Peyer's patch (tissue), 4 donors: ENCODE results near the gene BRD1. TPM values are rescaled to one million over a fixed set of nuclear protein-coding genes. Genes with fewer than 3 reads are reported as not detected.

ENCODE experiments used
- DNase-seq, 3 donors: peaks; one replicate each; pipeline ENCODE4 v3.0.0-alpha.2; 2017 to 2019
- H3K27ac ChIP-seq, 4 donors: fragments of 200-600 bp; sonication (generic); one replicate each; pipeline ENCODE4 v1.5.1; 2016 to 2019
- H3K27me3 ChIP-seq, 2 donors: fragments of 200-600 bp; sonication (generic); one replicate each; pipeline ENCODE4 v1.5.1; 2019
- H3K36me3 ChIP-seq, 3 donors: fragments of 200-600 bp; sonication (generic); one replicate each; pipeline ENCODE4 v1.5.1; 2016 to 2019
- H3K4me1 ChIP-seq, 4 donors: fragments of 200-600 bp; sonication (generic); one replicate each; pipeline ENCODE4 v1.5.1; 2016 to 2019
- H3K4me3 ChIP-seq, 4 donors: fragments of 200-600 bp; sonication (generic); 1 replicate in 3 of 4; 2 replicates in 1 of 4; pipeline ENCODE4 v1.5.1; 2016 to 2019; ENCODE audit warnings: mild to moderate bottlenecking in 1 of 4
- H3K9me3 ChIP-seq, 4 donors: fragments of 200-600 bp; sonication (generic); one replicate each; pipeline ENCODE4 v1.5.1; 2016 to 2019; ENCODE audit warnings: mild to moderate bottlenecking in 1 of 4
- CTCF ChIP-seq, 6 experiments: fragments of 450-650 bp in 4 of 6; fragments of 200-600 bp in 2 of 6; sonication (generic) in 1 of 6; IDR thresholded peaks; one replicate each; pipeline ENCODE4 v1.5.1; 2017 to 2019; ENCODE audit warnings: antibody characterized with exemption in 6 of 6, mild to moderate bottlenecking in 3 of 6, moderate library complexity in 1 of 6
- POLR2A ChIP-seq, 2 donors: fragments of 450-650 bp; IDR thresholded peaks; one replicate each; pipeline ENCODE4 v1.5.1; 2017; ENCODE audit warnings: antibody characterized with exemption in 2 of 2, mild to moderate bottlenecking in 2 of 2, moderate library complexity in 2 of 2
- total RNA-seq, 4 donors: library from RNA; depleted of rRNA; stranded (reverse); fragments of >200 nt; gene quantifications; one replicate each; pipeline ENCODE4 v1.1.0, GENCODE V29; 2016

BRD1 gene
- total RNA-seq, 4 donors from 2014 or later: 54.1 to 126 (median 78.5) TPM

- Histone ChIP-seq H3K9me3 (no peaks in the 10 kb centered on the region), H3K36me3 (peaks cover 0 to 60% (median 0%) of the 10 kb centered on the region in 3 donors), H3K4me3 (no peak overlapping the region), H3K4me1 (no peaks in the 10 kb centered on the region), H3K27ac (no peak overlapping the region), H3K27me3 (no peaks in the 10 kb centered on the region)
- no peak for DNase-seq
- TF ChIP-seq CTCF (IDR thresholded peaks at IDR 0.05) (no peak), POLR2A (IDR thresholded peaks at IDR 0.05) (no peak)
Measured at GRCh38 chr22:49779853-49780697, 47.6 kb downstream of the BRD1 start.

GRCh38 chr22:49779211-49779610 is 48.5 kb downstream of the BRD1 start:
- Histone ChIP-seq H3K4me1 (no peaks in the 10 kb centered on the region), H3K4me3 (no peak overlapping the region), H3K27me3 (no peaks in the 10 kb centered on the region), H3K36me3 (peaks cover 0 to 60% (median 0%) of the 10 kb centered on the region in 3 donors), H3K9me3 (no peaks in the 10 kb centered on the region), H3K27ac (no peak overlapping the region)
- no peak for TF ChIP-seq CTCF (IDR thresholded peaks at IDR 0.05)
- no peak for TF ChIP-seq POLR2A (IDR thresholded peaks at IDR 0.05)
- DNase-seq: no peak

- Histone ChIP-seq H3K9me3 (no peaks in the 10 kb centered on the region), H3K36me3 (peaks cover 0 to 62% (median 0%) of the 10 kb centered on the region in 3 donors), H3K4me1 (no peaks in the 10 kb centered on the region), H3K27me3 (no peaks in the 10 kb centered on the region), H3K27ac (no peak overlapping the region), H3K4me3 (no peak overlapping the region)
- TF ChIP-seq CTCF (IDR thresholded peaks at IDR 0.05) (no peak), POLR2A (IDR thresholded peaks at IDR 0.05) (no peak)
- no peak for DNase-seq
Measured at GRCh38 chr22:49777569-49778249, 50.0 kb downstream of the BRD1 start.

GRCh38 chr22:49776891-49777290 is 50.8 kb downstream of the BRD1 start:
- DNase-seq: no peak
- Histone ChIP-seq H3K36me3 (peaks cover 0 to 67% (median 0%) of the 10 kb centered on the region in 3 donors), H3K27me3 (no peaks in the 10 kb centered on the region), H3K4me1 (no peaks in the 10 kb centered on the region), H3K27ac (no peak overlapping the region), H3K4me3 (no peak overlapping the region), H3K9me3 (no peaks in the 10 kb centered on the region)
- no peak for TF ChIP-seq CTCF (IDR thresholded peaks at IDR 0.05)
- no peak for TF ChIP-seq POLR2A (IDR thresholded peaks at IDR 0.05)

- TF ChIP-seq CTCF (IDR thresholded peaks at IDR 0.05) (no peak), POLR2A (IDR thresholded peaks at IDR 0.05) (no peak)
- no peak for DNase-seq
- H3K36me3 ChIP-seq: peaks cover 0 to 66% (median 0%) of the 10 kb centered on the region in 3 donors
- H3K4me3 ChIP-seq: no peak overlapping the region
- H3K9me3 ChIP-seq: no peaks in the 10 kb centered on the region
- H3K27me3 ChIP-seq: no peaks in the 10 kb centered on the region
- H3K4me1 ChIP-seq: no peaks in the 10 kb centered on the region
- no peak overlapping the region for H3K27ac ChIP-seq
Measured at GRCh38 chr22:49775867-49776511, 51.7 kb downstream of the BRD1 start.
